ENCODE data around the gene ENTPD8. TPM values are rescaled to one million over a fixed set of nuclear protein-coding genes. Genes with fewer than 3 reads are reported as not detected.

Gene ENTPD8
- total and polyA plus RNA-seq, 2 of the 13 experiments (the other 11 are each of a cell fraction or from before 2014, with no cell fraction given): 0.26 to 0.44 TPM

DNA sequence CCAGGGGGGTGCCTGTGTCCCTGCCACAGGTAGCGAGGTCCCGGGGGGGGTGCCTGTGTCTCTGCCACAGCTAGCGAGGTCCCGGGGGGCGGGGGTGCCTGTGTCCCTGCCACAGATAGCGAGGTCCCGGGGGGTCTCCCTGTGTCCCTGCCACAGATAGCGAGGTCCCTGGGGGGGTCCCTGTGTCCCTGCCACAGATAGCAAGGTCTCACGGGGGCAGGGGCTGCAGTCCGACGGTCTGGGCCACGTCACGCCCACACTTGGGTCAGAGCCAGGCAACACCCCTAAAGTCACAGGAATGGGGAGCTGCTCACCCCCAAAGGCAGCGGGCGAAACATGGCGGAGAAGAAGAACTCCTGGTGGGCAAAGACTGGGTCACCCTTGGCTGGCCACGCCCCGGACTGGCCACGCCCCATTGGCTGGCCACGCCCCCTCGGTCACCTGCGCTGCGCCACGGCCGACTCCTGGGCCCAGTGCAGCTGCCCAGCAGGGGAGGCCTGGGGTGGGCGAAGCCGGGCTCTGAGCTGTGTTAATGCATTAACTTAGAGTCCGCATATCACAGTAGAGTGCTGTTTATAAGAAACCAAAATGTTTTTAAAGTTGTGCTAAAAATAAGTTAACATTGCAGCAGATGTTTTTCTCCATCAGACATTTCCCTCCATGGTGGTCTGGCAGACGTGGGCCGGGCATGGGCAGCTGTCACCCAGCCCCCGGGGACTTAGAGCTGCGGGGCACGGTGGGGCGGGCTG, 11.0 kb downstream of the ENTPD8 start:
- no peak for FAIRE-seq
- H3K9me3 ChIP-seq (ENCODE audit: low read length): no peaks in the 10 kb centered on the region
- ChIA-PET CTCF (ENCODE audit: low intra/inter-chr PET ratio, low total read pairs) (no interaction called here), POLR2A (interaction anchor here (1.9 kb wide), 1 partner anchor 11 kb away, joined by 6 read pairs; the partner anchor contains the start of gene ENTPD8)
- intact Hi-C loops (cut with micrococcal nuclease; ENCODE audit: unreplicated experiment) (no loop called here), in situ Hi-C loops (cut with HindIII; ENCODE audit: extremely low pct_ligation_motif_present, low pct_unique_long_range_greater_than_20kb) (no loop called here)
- peak; percentile 15; the same call in 2 of the 3 replicates for ATAC-seq
- H4K20me1 ChIP-seq (ENCODE audit: insufficient read depth, low read length): no peaks in the 10 kb centered on the region
- H3K4me1 ChIP-seq (ENCODE audit: insufficient read depth, low read length): peaks cover 3% of the 10 kb centered on the region; the same call in 1 of the 2 replicates
- H3K79me2 ChIP-seq (ENCODE audit: insufficient read depth, low read length): no peaks in the 10 kb centered on the region
- no peak overlapping the region for H3K4me3 ChIP-seq (replicated peaks in 1 of 3; ENCODE audit: insufficient read depth in 1 of 3, low read depth in 2 of 3, low read length in 3 of 3)
- H3K9ac ChIP-seq (ENCODE audit: insufficient read depth, low read depth, low read length): no peak overlapping the region
- H3K27ac ChIP-seq (ENCODE audit: extremely low read length, insufficient read depth, low read length): no peak overlapping the region
- H2AFZ ChIP-seq (ENCODE audit: low read length): no peak overlapping the region
- no peaks in the 10 kb centered on the region for H3K27me3 ChIP-seq (ENCODE audit: control insufficient read depth in 1 of 2, insufficient read depth in 2 of 2, low read length in 2 of 2)
- H3K36me3 ChIP-seq (replicated peaks in 1 of 2; ENCODE audit: control insufficient read depth in 1 of 2, insufficient read depth in 2 of 2, low read length in 2 of 2): no peaks in the 10 kb centered on the region
- DNase-seq (ENCODE audit: low spot score): no peak
- H3K4me2 ChIP-seq (ENCODE audit: low read depth, low read length): no peak overlapping the region
- WGBS (ENCODE audit: low lambda C conversion rate): 48% methylated on average over 27 of the region's 34 CpGs
- no TSS peak for BruUV-seq (replicated peaks)
- TF ChIP-seq FOXK1 (CRISPR knock-in tag; IDR thresholded peaks at IDR 0.05; ENCODE audit: borderline replicate concordance, low read depth) (no peak), JUND (CRISPR knock-in tag; IDR thresholded peaks at IDR 0.05) (no peak), RBFOX2 (IDR thresholded peaks at IDR 0.05; ENCODE audit: low read depth, low read length) (no peak), STAG1 (CRISPR knock-in tag; IDR thresholded peaks at IDR 0.05) (no peak), ZNF839 (CRISPR knock-in tag; IDR thresholded peaks at IDR 0.05; ENCODE audit: borderline replicate concordance) (no peak), XBP1 (CRISPR knock-in tag; IDR thresholded peaks at IDR 0.05) (no peak), GTF3A (CRISPR knock-in tag; conservative IDR thresholded peaks at IDR 0.05) (no peak), ZNF331 (CRISPR knock-in tag; IDR thresholded peaks at IDR 0.05) (no peak), HNRNPLL (IDR thresholded peaks at IDR 0.05; ENCODE audit: low read depth, low read length, poor library complexity, severe bottlenecking) (peak; percentile 21), POLR2G (IDR thresholded peaks at IDR 0.05; ENCODE audit: low read depth, low read length) (peak; percentile 1; the same call in 1 of the 2 replicates), CAMTA2 (CRISPR knock-in tag; IDR thresholded peaks at IDR 0.05; ENCODE audit: borderline replicate concordance) (no peak), MEIS2 (CRISPR knock-in tag; IDR thresholded peaks at IDR 0.05) (no peak)
- TF ChIP-seq, protein P1, sequence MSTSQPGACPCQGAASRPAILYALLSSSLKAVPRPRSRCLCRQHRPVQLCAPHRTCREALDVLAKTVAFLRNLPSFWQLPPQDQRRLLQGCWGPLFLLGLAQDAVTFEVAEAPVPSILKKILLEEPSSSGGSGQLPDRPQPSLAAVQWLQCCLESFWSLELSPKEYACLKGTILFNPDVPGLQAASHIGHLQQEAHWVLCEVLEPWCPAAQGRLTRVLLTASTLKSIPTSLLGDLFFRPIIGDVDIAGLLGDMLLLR (CRISPR knock-in tag; IDR thresholded peaks at IDR 0.05): no peak
- TF ChIP-seq, protein P2, sequence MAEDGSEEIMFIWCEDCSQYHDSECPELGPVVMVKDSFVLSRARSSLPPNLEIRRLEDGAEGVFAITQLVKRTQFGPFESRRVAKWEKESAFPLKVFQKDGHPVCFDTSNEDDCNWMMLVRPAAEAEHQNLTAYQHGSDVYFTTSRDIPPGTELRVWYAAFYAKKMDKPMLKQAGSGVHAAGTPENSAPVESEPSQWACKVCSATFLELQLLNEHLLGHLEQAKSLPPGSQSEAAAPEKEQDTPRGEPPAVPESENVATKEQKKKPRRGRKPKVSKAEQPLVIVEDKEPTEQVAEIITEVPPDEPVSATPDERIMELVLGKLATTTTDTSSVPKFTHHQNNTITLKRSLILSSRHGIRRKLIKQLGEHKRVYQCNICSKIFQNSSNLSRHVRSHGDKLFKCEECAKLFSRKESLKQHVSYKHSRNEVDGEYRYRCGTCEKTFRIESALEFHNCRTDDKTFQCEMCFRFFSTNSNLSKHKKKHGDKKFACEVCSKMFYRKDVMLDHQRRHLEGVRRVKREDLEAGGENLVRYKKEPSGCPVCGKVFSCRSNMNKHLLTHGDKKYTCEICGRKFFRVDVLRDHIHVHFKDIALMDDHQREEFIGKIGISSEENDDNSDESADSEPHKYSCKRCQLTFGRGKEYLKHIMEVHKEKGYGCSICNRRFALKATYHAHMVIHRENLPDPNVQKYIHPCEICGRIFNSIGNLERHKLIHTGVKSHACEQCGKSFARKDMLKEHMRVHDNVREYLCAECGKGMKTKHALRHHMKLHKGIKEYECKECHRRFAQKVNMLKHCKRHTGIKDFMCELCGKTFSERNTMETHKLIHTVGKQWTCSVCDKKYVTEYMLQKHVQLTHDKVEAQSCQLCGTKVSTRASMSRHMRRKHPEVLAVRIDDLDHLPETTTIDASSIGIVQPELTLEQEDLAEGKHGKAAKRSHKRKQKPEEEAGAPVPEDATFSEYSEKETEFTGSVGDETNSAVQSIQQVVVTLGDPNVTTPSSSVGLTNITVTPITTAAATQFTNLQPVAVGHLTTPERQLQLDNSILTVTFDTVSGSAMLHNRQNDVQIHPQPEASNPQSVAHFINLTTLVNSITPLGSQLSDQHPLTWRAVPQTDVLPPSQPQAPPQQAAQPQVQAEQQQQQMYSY (CRISPR knock-in tag; IDR thresholded peaks at IDR 0.05): no peak
- TF ChIP-seq, protein P3, sequence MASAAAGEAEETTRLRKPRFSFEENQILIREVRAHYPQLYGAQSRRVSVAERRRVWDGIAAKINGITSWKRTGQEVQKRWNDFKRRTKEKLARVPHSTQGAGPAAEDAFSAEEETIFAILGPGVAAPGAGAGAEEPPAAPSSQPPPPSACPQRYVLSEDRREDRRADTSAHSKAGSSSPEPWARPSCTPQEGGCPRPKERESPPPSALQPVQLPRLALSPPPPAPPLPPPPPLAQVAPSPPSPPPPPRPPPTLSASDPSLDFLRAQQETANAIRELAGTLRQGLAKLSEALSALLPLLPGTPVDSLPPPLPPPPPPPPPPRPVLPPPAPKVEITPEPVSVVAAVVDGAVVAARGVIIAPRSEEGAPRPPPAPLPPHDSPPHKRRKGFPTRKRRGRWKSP (CRISPR knock-in tag; IDR thresholded peaks at IDR 0.05): no peak
- TF ChIP-seq, protein P4, sequence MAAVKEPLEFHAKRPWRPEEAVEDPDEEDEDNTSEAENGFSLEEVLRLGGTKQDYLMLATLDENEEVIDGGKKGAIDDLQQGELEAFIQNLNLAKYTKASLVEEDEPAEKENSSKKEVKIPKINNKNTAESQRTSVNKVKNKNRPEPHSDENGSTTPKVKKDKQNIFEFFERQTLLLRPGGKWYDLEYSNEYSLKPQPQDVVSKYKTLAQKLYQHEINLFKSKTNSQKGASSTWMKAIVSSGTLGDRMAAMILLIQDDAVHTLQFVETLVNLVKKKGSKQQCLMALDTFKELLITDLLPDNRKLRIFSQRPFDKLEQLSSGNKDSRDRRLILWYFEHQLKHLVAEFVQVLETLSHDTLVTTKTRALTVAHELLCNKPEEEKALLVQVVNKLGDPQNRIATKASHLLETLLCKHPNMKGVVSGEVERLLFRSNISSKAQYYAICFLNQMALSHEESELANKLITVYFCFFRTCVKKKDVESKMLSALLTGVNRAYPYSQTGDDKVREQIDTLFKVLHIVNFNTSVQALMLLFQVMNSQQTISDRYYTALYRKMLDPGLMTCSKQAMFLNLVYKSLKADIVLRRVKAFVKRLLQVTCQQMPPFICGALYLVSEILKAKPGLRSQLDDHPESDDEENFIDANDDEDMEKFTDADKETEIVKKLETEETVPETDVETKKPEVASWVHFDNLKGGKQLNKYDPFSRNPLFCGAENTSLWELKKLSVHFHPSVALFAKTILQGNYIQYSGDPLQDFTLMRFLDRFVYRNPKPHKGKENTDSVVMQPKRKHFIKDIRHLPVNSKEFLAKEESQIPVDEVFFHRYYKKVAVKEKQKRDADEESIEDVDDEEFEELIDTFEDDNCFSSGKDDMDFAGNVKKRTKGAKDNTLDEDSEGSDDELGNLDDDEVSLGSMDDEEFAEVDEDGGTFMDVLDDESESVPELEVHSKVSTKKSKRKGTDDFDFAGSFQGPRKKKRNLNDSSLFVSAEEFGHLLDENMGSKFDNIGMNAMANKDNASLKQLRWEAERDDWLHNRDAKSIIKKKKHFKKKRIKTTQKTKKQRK (IDR thresholded peaks at IDR 0.05; ENCODE audit: low read length): no peak
